K562 (cell line): Measurements from ENCODE around the gene SUOX. TPM values are rescaled to one million over a fixed set of nuclear protein-coding genes. Genes with fewer than 3 reads are reported as not detected.

Experiments
- ASH1L ChIP-seq: fragments of 450-650 bp; IDR thresholded peaks from 2 replicates; pipeline ENCODE4 v1.6.1; 2018; ENCODE audit warnings: borderline replicate concordance, mild to moderate bottlenecking, low read depth; ENCODE audit not compliant: partially characterized antibody
- HINFP ChIP-seq: fragments of 450-650 bp; conservative IDR thresholded peaks from 2 replicates; pipeline ENCODE4 v1.6.1; 2016; ENCODE audit warnings: missing genetic modification characterization, low read depth, mild to moderate bottlenecking, control low read depth, missing compliant biosample characterization
- STAT5B ChIP-seq: fragments of 250-450 bp; sonication (Bioruptor Pico); IDR thresholded peaks from 2 replicates; pipeline ENCODE4 v1.8.0; 2021; ENCODE audit warnings: mild to moderate bottlenecking, inconsistent platforms
- polyA plus RNA-seq, 8 experiments: library from polyadenylated mRNA; depleted of rRNA in 4 of 8; stranded (reverse) in 5 of 8; unstranded in 3 of 8; fragments of >200 nt; fragmentation: Nextera tagmentation in 2 of 8; fragmentation: Illumina TruSeq in 1 of 8; extraction: Ambion mirVana in 2 of 8; extraction: Trizol in 1 of 8; gene quantifications; 2 replicates each; pipeline versions ENCODE4 v1.2.1 to v1.2.3, GENCODE V29; 2011 to 2014; ENCODE audit warnings: inconsistent platforms in 1 of 8, missing spikeins in 1 of 8
- total RNA-seq, 7 experiments: library from RNA; depleted of rRNA in 6 of 7; stranded (reverse); fragments of >200 nt in 6 of 7; fragmentation: Illumina TruSeq in 2 of 7; extraction: Trizol in 2 of 7; gene quantifications; 2 replicates each; pipeline versions ENCODE4 v1.2.1 to v1.2.3, GENCODE V29; 2011 to 2021; ENCODE audit warnings: low replicate concordance in 1 of 7
- TF ChIP-seq, protein P1 (sequence below): fragments of 450-650 bp; IDR thresholded peaks from 2 replicates; pipeline ENCODE4 v1.6.1; 2018; ENCODE audit warnings: mild to moderate bottlenecking, low read depth; ENCODE audit not compliant: partially characterized antibody
- TF ChIP-seq, protein P2 (sequence below): sonication (generic); formaldehyde crosslinking; IDR thresholded peaks from 2 replicates; pipeline ENCODE4 v1.9.0; 2022; ENCODE audit warnings: mild to moderate bottlenecking, missing genetic modification reagents
- TF ChIP-seq, protein P3 (sequence below): fragments of 250-450 bp; sonication (Bioruptor Pico); IDR thresholded peaks from 2 replicates; pipeline ENCODE4 v1.8.0; 2022; ENCODE audit warnings: inconsistent platforms
- TF ChIP-seq, protein P4 (sequence below): sonication (generic); formaldehyde crosslinking; IDR thresholded peaks from 2 replicates; pipeline ENCODE4 v1.8.1; 2023; ENCODE audit warnings: mild to moderate bottlenecking, missing genetic modification reagents

Gene SUOX
- total and polyA plus RNA-seq, 9 of the 15 experiments (the other 6 are each of a cell fraction or from before 2014, with no cell fraction given) = 9.2 to 39.7 (median 25.4) TPM

DNA sequence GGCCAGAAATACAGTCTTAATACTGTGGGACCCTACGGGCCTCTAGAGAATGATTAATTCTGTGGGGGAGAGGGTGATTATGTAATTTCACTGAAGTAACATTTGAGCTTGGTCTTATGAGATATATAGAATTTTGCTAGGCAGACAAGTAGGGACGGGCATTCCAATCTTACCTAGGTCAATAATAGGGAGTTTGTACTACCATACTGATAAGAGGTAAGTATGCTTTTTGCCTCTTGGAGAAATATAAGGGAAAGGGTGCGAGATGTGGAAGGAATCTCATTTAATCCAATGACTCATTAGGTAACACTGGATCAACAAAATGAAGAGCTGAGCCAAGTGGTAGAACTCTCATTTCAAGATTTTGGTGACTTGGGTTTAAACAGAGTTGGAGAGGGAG, 18.0 kb upstream of the SUOX start (continued):
- TF ChIP-seq HINFP (tag) (no peak), ASH1L (no peak), STAT5B (CRISPR knock-in tag) (no peak)
- TF ChIP-seq, protein P1, sequence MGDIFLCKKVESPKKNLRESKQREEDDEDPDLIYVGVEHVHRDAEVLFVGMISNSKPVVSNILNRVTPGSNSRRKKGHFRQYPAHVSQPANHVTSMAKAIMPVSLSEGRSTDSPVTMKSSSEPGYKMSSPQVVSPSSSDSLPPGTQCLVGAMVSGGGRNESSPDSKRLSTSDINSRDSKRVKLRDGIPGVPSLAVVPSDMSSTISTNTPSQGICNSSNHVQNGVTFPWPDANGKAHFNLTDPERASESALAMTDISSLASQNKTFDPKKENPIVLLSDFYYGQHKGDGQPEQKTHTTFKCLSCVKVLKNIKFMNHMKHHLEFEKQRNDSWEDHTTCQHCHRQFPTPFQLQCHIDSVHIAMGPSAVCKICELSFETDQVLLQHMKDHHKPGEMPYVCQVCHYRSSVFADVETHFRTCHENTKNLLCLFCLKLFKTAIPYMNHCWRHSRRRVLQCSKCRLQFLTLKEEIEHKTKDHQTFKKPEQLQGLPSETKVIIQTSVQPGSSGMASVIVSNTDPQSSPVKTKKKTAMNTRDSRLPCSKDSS = no peak
- TF ChIP-seq, protein P2, sequence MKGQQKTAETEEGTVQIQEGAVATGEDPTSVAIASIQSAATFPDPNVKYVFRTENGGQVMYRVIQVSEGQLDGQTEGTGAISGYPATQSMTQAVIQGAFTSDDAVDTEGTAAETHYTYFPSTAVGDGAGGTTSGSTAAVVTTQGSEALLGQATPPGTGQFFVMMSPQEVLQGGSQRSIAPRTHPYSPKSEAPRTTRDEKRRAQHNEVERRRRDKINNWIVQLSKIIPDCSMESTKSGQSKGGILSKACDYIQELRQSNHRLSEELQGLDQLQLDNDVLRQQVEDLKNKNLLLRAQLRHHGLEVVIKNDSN (CRISPR knock-in tag) = no peak
- TF ChIP-seq, protein P3, sequence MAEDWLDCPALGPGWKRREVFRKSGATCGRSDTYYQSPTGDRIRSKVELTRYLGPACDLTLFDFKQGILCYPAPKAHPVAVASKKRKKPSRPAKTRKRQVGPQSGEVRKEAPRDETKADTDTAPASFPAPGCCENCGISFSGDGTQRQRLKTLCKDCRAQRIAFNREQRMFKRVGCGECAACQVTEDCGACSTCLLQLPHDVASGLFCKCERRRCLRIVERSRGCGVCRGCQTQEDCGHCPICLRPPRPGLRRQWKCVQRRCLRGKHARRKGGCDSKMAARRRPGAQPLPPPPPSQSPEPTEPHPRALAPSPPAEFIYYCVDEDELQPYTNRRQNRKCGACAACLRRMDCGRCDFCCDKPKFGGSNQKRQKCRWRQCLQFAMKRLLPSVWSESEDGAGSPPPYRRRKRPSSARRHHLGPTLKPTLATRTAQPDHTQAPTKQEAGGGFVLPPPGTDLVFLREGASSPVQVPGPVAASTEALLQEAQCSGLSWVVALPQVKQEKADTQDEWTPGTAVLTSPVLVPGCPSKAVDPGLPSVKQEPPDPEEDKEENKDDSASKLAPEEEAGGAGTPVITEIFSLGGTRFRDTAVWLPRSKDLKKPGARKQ (CRISPR knock-in tag) = no peak
- TF ChIP-seq, protein P4, sequence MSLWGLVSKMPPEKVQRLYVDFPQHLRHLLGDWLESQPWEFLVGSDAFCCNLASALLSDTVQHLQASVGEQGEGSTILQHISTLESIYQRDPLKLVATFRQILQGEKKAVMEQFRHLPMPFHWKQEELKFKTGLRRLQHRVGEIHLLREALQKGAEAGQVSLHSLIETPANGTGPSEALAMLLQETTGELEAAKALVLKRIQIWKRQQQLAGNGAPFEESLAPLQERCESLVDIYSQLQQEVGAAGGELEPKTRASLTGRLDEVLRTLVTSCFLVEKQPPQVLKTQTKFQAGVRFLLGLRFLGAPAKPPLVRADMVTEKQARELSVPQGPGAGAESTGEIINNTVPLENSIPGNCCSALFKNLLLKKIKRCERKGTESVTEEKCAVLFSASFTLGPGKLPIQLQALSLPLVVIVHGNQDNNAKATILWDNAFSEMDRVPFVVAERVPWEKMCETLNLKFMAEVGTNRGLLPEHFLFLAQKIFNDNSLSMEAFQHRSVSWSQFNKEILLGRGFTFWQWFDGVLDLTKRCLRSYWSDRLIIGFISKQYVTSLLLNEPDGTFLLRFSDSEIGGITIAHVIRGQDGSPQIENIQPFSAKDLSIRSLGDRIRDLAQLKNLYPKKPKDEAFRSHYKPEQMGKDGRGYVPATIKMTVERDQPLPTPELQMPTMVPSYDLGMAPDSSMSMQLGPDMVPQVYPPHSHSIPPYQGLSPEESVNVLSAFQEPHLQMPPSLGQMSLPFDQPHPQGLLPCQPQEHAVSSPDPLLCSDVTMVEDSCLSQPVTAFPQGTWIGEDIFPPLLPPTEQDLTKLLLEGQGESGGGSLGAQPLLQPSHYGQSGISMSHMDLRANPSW (CRISPR knock-in tag) = no peak
